Activated naive CD8-positive, alpha-beta T cell treated with anti-CD3 and anti-CD28 coated beads, Interleukin-2, amount 50 U/mL, for 24 hours (primary cell): Measurements from ENCODE around the gene GTF3C1.
"Not testable (repeated sequence)": the region's sequence is repeated elsewhere in the genome, so short reads cannot be mapped to it uniquely, and the experiment has no call there.

Experiments
- ATAC-seq: fragments of 150-1000 bp; cut with Tn5 transposase; one replicate; pipeline ENCODE4 v1.10.0; 2021
- DNase-seq: peaks from one replicate; pipeline ENCODE4 v3.0.0; 2021
- H3K27ac Mint-ChIP-seq: one replicate; pipeline ENCODE4 v1.8.0; 2021; ENCODE audit warnings: mild to moderate bottlenecking, mixed read lengths
- H3K27me3 Mint-ChIP-seq: one replicate; pipeline ENCODE4 v1.8.0; 2021; ENCODE audit warnings: mixed read lengths
- H3K36me3 Mint-ChIP-seq: one replicate; pipeline ENCODE4 v1.8.0; 2021; ENCODE audit warnings: low read depth, mixed read lengths
- H3K4me1 Mint-ChIP-seq: one replicate; pipeline ENCODE4 v1.8.0; 2021; ENCODE audit warnings: mixed read lengths
- H3K4me3 Mint-ChIP-seq: one replicate; pipeline ENCODE4 v1.8.0; 2021; ENCODE audit warnings: mild to moderate bottlenecking, moderate library complexity, mixed read lengths
- H3K9me3 Mint-ChIP-seq: one replicate; pipeline ENCODE4 v1.8.0; 2021; ENCODE audit warnings: mixed read lengths

Gene GTF3C1

DNA sequence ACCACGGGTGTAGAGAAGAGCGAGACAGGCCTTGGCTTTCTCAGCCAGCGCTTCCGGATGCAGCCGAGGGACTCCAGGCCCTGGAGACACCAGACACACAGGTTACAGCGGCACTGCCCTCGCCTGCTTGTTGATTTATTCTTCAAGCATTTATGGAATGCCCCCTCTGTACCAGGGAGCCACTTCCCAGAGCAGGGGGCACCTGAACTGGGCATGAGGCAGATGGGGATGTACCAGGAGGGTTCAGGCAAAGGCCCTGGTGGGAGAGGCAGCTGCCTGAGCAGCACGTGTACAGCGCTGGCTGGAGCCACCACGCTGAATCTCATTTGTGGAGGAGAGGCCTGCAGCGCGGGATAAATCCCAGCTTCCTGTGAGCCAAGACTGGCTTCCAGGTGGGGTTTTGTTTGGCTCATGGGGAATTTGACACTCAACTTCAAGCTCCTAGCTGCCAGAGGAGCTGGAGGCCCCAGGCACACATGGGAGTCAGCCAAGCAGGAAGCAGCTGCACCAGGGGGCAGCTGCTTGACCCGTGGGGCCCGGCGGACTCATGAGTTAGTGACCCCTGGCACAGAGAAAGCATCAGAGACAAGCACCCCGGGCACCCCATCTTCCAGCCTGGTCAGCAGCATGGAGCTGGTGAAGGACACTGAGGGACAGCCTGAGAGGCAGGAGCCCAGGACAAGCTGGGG, 88.1 kb downstream of the GTF3C1 start:
- Mint-ChIP-seq H3K4me3 (no peak overlapping the region), H3K9me3 (no peaks in the 10 kb centered on the region), H3K27me3 (no peaks in the 10 kb centered on the region), H3K4me1 (peaks cover 50% of the 10 kb centered on the region), H3K27ac (no peak overlapping the region), H3K36me3 (peaks cover 23% of the 10 kb centered on the region)
- ATAC-seq (no peak), DNase-seq (no peak)

DNA sequence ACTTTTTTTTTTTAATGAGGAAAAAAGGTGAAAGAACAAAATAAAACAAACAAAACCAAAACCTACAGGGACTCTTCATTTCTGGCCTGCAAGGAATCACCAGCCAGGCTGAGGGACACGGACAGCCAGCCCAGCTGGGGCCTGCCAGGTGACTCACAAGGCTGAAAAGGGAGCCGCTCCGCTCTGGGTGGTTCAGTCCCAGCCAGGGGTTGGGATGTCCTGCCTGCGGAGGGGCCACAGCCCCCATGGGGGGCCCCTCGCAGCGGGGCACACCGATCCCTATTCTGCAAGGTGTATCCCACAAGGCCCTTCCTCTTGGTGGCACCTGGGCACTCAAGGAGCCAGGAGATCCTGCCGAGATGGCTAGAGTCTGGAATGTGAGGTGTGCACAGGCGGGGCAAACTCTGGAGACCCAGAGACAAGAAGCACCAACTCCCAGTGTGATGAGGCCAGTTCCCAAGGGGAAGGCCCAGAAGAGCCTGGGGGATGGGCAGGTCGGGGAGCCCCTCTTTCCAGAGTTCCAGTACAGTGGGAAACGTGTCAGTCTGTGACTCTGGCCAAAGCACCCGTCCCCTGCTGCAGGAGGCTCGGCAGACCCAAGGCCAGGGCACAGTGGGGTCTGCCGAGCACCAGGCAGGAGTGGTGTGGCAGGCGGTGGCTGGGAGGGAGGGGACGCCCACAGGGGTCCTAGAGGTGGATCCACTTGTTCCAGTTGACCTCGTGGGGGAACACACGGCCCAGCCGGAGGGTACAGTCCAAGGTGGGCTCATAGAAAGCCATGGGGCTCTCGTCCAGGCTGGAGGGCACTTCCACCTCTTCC, 88.8 kb downstream of the GTF3C1 start:
- Mint-ChIP-seq H3K4me1 (peaks cover 57% of the 10 kb centered on the region), H3K4me3 (no peak overlapping the region), H3K27ac (no peak overlapping the region), H3K27me3 (no peaks in the 10 kb centered on the region), H3K9me3 (no peaks in the 10 kb centered on the region), H3K36me3 (peaks cover 23% of the 10 kb centered on the region)
- DNase-seq (no peak), ATAC-seq (no peak)

DNA sequence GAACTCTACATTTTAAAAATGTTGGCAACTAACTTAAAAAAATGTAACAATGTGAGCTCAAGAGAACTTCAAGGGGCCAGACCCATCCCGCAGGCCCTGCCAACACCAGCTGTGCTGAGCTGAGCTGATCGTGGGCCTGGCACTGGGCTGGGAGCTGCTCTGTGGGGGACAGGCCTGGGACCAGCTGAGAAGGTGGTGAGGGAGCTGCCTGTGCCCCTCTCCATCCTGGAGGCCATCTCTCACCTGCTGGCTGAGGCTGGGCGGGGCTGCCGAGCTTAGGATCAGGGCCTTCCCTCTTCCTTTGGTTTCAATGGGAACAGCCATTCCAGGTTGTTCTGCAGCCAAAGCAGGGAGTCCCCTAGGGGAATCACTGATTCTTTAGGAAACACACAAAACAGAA, 89.5 kb downstream of the GTF3C1 start:
- Mint-ChIP-seq H3K9me3 (no peaks in the 10 kb centered on the region), H3K4me3 (no peak overlapping the region), H3K27ac (no peak overlapping the region), H3K4me1 (peaks cover 60% of the 10 kb centered on the region), H3K36me3 (peaks cover 22% of the 10 kb centered on the region), H3K27me3 (no peaks in the 10 kb centered on the region)
- ATAC-seq (no peak), DNase-seq (no peak)

DNA sequence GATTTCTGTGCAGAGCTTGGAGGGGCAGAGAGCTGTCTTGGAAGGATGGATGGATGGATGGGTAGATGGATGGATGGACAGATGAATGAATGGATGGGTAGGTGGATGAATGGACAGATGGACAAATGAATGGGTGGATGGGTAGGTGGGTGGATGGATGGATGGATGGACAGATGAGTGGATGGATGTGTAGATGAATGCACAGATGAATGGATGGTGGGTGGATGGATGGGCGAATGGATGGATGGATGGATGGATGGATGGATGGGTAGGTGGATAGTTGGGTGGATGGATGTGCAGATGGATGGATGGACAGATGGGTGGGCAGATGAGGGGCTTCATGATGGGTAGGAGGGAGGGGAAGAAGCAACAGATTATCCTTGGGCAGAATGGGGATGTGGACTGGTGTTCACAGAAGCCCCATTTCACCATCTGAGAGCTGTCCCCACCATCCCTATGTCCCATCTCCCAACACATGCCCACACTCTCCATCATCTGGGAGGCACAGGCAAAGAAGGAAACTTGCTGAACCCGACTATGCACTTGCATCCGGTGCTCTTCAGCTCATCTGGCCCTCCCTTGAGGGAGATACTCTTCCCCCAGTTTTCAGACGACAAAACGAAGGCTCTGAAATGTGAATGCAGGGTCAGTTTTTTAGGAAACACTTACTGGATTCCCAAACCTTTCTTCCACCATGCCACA, 90.6 kb downstream of the GTF3C1 start:
- Mint-ChIP-seq H3K9me3 (no peaks in the 10 kb centered on the region), H3K36me3 (peaks cover 19% of the 10 kb centered on the region), H3K27ac (peak overlapping the region; percentile 3), H3K4me3 (no peak overlapping the region), H3K4me1 (peaks cover 61% of the 10 kb centered on the region), H3K27me3 (no peaks in the 10 kb centered on the region)
- ATAC-seq (no peak), DNase-seq (no peak)

DNA sequence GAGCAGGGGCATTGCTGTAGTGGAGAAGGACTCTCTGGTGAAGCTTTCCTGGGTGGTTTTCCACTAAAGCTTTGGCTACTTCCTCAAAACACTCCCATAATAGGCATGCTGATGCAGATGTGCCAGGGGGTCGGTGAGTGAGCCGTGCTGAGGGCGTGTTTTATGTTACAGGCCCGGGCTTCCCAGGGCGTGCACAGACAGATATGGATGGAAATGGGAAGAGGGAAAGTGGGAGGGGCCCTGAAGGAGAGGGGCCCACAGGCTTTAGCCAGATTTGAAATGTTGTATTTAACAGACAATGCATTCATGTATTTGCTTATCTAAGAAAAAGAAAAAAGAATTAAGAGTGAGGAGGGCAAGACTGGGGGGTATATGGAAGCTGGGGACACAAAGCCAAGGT, 91.5 kb downstream of the GTF3C1 start:
- no peak for DNase-seq

DNA sequence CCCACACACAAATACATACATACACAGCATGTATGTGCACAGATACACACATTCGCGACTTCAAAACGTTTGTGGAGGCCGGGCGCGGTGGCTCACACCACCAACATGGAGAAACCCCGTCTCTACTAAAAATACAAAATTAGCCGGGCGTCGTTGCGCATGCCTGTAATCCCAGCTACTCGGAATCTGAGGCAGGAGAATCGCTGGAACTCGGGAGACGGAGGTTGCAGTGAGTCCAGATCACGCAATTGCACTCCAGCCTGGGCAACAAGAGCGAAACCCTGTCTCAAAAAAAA, 92.2 kb downstream of the GTF3C1 start:
- ATAC-seq, DNase-seq, H3K27me3 Mint-ChIP-seq, H3K27ac Mint-ChIP-seq, H3K4me3 Mint-ChIP-seq, H3K9me3 Mint-ChIP-seq: not testable (repeated sequence)
- Mint-ChIP-seq H3K36me3 (peaks cover 26% of the 10 kb centered on the region), H3K4me1 (peaks cover 62% of the 10 kb centered on the region)

More for the DNA sequence above, 91.5 kb downstream of the GTF3C1 start:
- Mint-ChIP-seq H3K36me3 (peaks cover 24% of the 10 kb centered on the region), H3K4me1 (peaks cover 61% of the 10 kb centered on the region), H3K9me3 (no peaks in the 10 kb centered on the region), H3K27ac (no peak overlapping the region), H3K27me3 (no peaks in the 10 kb centered on the region), H3K4me3 (no peak overlapping the region)
- ATAC-seq: no peak

DNA sequence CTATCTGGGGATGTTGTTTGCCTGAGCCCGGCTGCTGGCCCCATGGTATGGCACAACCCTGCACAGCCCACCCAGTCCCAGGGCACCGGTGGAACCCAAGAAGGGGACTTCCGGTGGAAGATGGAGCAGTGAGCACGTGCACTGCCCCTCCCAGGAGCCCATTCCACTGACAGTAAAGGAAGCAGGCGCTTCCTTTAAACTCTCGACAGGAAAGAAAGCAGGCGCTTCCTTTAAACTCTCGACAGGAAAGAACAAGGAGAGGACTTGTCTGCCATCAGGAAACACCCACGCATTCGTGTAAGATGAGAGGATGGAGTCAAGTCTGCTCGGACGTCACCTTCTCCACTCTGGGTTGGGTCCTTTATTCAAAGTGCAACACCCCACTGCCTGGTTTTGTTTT, 94.0 kb downstream of the GTF3C1 start:
- Mint-ChIP-seq H3K27ac (peak overlapping the region; percentile 92), H3K9me3 (no peaks in the 10 kb centered on the region), H3K27me3 (no peaks in the 10 kb centered on the region), H3K4me3 (no peak overlapping the region), H3K4me1 (peaks cover 74% of the 10 kb centered on the region), H3K36me3 (peaks cover 34% of the 10 kb centered on the region)
- DNase-seq (peak; percentile 32), ATAC-seq (peak; percentile 11)

DNA sequence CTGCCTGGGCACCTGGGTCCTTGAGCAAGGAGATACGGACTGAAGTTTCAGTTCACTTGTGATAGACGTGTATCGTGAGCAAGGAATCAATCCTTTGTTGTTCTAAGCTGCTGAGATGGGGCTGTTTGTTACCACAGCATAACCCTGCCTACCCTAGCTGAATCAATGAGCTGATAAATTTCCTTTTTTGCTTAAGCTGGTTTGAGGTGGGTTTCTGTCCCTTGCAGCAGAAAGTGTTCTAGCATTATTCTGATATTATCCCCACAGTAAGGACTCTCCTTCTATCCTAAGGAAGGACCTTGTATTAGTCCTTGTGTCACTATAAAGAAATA, 96.3 kb downstream of the GTF3C1 start:
- DNase-seq (no peak), ATAC-seq (no peak)
- Mint-ChIP-seq H3K4me1 (peaks cover 88% of the 10 kb centered on the region), H3K27me3 (no peaks in the 10 kb centered on the region), H3K4me3 (no peak overlapping the region), H3K36me3 (peaks cover 45% of the 10 kb centered on the region), H3K27ac (peak overlapping the region; percentile 92), H3K9me3 (no peaks in the 10 kb centered on the region)

DNA sequence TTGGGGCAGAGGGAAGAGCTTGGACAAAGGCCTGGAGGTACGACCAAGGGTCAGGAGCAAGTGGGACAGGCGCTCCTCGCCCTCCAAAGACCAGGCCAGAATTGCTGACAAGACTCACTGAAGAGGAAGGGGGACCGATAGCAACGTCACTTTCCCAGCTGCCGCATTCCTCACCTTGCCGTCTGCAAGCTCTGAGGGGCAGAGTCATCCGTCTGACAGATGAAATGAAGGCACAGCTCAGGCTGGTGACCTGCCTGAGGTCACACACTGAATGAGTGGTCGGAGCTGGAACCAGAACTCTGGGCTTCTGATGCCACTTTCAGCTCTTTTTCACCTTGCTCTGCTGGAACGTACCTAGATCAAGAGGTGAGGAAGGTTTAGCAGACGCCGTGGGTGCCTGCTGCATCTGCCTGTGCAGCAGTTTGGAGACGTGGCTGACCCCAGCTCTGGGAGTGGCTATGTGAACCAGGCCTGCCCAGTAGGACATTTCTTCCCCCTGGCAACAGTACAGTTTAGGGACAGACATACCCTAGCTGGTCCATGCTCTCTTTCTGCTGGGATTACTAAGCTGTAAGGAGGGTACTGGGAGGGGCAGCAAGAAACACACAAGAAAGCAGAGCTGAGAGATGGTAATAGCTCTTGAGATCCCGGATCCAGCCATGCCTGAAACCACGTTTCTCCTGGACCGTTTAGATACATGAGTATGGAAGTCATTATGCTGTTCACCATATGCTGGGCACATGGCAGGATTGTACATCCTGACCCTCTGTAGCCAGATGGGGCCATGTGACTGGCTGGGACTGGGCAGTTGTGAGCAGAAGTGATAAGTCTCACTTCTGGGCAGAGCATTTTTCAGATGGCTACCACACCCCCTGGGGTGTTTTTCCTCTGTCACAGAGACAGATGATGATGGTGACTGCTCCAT, 96.9 kb downstream of the GTF3C1 start:
- Mint-ChIP-seq H3K4me3 (no peak overlapping the region), H3K9me3 (no peaks in the 10 kb centered on the region), H3K4me1 (peaks cover 95% of the 10 kb centered on the region), H3K36me3 (peaks cover 51% of the 10 kb centered on the region), H3K27me3 (no peaks in the 10 kb centered on the region), H3K27ac (peak overlapping the region; percentile 92)
- no peak for ATAC-seq
- DNase-seq: peak; percentile 33

DNA sequence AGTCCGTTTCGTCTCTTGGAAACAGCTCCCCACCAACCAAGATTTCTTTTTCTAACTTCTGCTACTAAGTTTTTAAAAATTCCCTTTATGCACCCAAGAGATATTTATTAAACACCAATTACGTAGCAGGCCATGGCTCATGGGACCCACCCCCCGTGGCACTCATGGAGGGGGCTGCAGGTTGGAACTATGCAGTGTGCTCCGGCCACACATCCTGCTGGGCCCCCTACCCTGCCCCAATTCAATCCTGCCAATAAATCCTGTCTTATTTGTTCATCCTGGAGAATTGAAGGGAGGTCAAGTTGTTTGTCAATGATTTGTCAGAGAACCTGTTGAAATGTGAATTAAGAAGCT, 99.5 kb downstream of the GTF3C1 start:
- Mint-ChIP-seq H3K9me3 (no peaks in the 10 kb centered on the region), H3K4me3 (peak overlapping the region; percentile 65), H3K27me3 (no peaks in the 10 kb centered on the region), H3K36me3 (peaks cover 73% of the 10 kb centered on the region), H3K27ac (peak overlapping the region; percentile 94), H3K4me1 (peaks cover 99% of the 10 kb centered on the region)
- no peak for DNase-seq
- ATAC-seq: no peak

DNA sequence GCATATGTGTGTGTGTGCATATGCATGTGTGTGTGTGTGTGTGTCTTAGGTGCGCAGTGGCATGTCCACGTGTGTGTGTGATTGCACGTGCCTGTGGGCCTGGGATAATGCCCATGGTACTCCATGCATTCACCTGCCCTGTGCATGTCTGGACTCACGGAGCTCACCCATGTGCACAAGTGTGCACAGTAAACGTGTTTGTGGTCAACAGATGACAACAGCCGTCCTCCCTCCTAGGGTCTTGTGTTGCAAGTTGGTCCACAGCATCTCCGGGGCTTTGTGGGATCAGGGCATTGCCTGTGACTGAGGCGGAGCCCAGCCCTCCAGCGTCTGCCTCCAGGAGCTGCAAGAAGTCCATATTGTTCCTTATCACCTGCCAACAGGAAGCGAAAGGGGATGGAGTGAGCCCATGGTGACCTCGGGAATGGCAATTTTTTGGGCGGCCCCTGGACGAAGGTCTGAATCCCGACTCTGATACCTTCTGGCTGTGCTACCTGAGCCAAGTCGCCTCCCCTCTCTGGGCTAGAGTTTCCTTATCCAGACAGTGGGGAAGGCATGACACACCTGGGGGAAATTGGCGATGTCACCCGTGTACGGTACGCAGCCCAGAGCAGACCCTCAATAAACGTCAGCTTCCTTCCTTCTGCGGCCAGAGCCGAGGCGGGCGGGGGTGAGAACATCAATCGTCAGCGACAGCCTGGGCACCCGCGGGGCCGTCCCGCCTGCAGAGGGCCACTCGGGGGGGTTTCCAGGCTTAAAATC, 100.1 kb downstream of the GTF3C1 start:
- Mint-ChIP-seq H3K36me3 (peaks cover 78% of the 10 kb centered on the region), H3K9me3 (no peaks in the 10 kb centered on the region), H3K4me3 (peak overlapping the region; percentile 65), H3K4me1 (peaks cover 99% of the 10 kb centered on the region), H3K27me3 (no peaks in the 10 kb centered on the region), H3K27ac (peak overlapping the region; percentile 94)
- peak; percentile 91 for DNase-seq
- peak; percentile 78 for ATAC-seq

DNA sequence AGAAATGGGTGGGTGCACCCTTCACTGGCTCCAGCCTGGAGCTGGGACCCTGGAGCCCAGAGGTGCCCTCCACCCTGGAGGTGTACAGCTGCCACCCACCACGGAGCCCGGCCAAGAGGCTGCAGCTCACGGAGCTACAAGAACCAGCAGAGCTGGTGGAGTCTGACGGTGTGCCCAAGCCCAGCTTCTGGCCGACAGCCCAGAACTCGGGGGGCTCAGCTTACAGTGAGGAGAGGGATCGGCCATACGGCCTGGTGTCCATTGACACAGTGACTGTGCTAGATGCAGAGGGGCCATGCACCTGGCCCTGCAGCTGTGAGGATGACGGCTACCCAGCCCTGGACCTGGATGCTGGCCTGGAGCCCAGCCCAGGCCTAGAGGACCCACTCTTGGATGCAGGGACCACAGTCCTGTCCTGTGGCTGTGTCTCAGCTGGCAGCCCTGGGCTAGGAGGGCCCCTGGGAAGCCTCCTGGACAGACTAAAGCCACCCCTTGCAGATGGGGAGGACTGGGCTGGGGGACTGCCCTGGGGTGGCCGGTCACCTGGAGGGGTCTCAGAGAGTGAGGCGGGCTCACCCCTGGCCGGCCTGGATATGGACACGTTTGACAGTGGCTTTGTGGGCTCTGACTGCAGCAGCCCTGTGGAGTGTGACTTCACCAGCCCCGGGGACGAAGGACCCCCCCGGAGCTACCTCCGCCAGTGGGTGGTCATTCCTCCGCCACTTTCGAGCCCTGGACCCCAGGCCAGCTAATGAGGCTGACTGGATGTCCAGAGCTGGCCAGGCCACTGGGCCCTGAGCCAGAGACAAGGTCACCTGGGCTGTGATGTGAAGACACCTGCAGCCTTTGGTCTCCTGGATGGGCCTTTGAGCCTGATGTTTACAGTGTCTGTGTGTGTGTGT, 100.9 kb downstream of the GTF3C1 start:
- Mint-ChIP-seq H3K9me3 (no peaks in the 10 kb centered on the region), H3K27me3 (no peaks in the 10 kb centered on the region), H3K36me3 (peaks cover 85% of the 10 kb centered on the region), H3K4me3 (peak overlapping the region; percentile 65), H3K4me1 (peaks cover 100% of the 10 kb centered on the region), H3K27ac (peak overlapping the region; percentile 94)
- DNase-seq (no peak), ATAC-seq (no peak)

DNA sequence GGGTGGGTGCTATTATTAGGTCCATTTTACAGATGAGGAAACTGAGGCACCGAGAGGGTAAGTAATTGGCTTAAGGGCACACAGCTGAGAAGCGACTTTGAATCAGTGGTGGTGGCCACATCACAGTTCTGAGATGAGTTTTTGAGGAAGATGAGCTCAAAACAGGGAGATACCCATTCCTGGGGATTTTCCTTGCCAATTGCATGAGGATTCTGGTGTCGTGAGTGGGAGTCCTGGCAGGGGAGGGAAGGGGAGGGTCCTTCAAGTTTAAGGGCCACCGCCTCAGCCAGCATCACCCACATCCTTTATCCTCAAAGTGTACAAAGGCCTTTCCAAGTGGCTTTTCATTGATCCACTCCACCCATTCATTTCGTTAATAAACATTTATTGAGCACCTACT, 102.4 kb downstream of the GTF3C1 start:
- ATAC-seq: no peak
- peak overlapping the region; percentile 18 for H3K4me3 Mint-ChIP-seq
- no peaks in the 10 kb centered on the region for H3K27me3 Mint-ChIP-seq
- H3K27ac Mint-ChIP-seq: peak overlapping the region; percentile 67
- H3K9me3 Mint-ChIP-seq: no peaks in the 10 kb centered on the region
- H3K4me1 Mint-ChIP-seq: peaks cover 99% of the 10 kb centered on the region
- no peak for DNase-seq
- H3K36me3 Mint-ChIP-seq: peaks cover 87% of the 10 kb centered on the region
